NCI-H446 treated with DMSO at 0.1 percent for 48 hours (cell line): ENCODE measurements around the gene C2orf68.
A peak's percentile ranks its signal among the peaks of the same experiment; 100 is the strongest.
"Not testable (repeated sequence)": the region's sequence is repeated elsewhere in the genome, so short reads cannot be mapped to it uniquely, and the experiment has no call there.

Experiments used
- DNase-seq: peaks from one replicate; lab custom pipeline; 2025; lab: John Stamatoyannopoulos, UW

C2orf68 gene

DNA sequence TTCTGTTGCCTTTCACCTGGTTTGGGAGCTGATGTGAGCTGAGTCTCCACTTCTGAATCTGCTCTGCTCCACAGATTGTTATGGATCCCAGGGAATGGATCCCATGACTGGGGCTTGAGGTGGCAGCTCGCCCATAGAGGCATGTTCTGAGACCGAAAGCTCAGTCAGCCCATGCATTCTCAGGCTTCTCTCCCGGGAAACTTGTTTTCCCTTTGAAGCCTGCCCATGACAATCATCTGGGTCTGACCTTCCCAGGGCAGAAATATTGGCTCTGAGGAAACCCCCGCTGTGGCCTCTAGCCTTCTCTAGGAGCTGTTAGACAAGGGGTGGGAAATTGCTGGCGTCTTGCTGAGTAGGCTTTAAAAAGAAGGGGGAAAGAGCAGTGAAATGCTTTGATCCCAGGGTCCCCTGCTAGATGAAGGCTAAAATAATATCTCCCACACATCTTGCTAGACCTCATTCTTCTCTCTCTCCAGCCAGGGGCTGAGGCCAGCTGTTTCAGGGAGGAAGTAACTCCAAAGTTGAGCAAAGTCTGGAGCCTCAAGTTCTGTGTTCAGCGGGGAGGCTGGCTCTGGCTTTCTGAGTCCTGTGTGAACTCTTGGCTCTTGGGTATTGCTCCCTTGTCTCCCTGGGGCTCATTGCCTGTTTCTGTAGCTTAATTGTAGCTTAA lies 32.5 kb downstream of the C2orf68 start:
- DNase-seq: no peak

DNA sequence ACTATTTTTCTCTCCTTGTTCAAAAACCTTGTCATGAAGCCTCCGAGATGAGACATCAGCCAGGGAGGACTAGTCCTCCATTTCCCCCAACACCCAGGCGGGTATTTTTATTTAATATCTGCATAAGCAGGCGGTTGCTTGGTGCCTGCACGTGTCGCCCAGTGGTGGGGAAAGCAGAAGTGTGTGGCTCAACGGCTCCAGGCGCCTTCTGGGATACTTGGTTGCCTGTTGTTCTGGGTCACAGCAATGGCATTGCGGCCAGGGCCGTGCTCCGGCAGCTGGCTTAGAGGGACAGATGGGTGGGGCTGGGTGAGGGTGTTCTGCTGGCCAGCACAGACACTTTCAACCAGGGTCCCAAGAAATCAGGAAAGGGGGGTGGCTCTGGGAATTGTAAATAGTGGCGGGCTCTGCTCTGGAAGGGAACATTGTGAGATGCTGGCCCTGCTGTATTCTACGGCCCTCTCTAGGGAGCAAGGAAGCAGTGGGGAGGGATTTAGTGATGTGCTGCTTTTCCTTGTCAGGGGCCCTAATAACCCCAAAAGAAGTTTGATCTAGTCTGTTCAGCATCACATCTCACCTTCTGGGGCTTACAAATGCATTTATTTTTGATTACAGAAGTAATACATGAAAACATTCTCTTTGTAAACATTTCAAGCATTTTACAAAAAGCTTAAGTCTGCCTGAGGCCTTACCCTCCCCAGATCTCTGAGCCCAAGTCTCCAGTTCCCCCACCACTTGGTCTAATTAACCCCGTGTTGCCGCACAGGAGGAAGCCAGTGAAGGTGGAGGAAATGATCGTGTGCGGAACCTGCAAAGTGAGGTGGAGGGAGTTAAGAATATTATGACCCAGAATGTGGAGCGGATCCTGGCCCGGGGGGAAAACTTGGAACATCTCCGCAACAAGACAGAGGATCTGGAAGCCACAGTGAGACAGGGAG lies 33.4 kb downstream of the C2orf68 start:
- no peak for DNase-seq

DNA sequence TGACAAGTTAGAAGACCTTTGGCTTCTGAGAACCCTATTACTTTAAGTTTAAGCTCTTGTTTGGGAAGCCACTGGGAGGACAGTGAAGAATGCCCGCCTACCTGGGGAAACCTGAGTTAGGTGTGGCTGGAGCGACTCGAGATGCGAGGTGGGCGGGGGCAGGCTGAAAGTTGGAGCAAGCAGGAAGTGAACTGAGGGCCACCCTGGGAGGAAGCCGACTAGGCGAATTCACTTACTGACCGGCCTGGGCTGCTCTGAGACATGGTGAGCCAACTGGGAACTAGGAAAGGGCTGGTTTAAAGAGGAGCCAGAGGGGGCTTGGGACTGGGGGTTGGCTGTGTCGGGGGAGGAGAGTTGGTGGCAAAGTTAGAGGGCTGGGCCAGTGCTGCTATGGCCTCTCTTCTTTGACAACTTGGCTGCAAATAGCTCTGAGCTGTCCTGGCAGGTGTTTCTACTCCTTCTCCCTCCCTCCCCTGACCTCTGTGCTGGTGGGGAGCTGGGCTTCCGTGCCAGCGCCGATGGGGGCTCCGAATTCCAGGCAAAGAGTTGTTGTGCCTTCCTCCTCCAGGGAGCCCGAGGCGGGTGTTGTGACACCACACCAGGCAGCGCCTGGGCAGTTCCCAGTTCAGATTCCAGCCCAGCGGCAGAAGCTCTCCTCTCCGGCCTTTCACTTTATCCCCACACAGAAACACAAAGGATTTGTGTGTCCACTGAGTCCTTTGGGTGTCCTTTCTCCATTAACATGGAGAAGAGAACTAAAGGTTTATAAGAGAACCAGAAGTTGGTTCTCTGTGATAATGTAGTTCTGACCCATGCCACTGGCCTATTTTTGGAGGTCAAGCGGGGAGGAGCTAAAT lies 34.3 kb downstream of the C2orf68 start, which contains the start of gene VAMP8:
Gene VAMP8 (plus strand): TSS at position 201 of the 857 bp plus-strand sequence. CDS start 61 bp downstream, at position 262.
- no peak for DNase-seq

DNA sequence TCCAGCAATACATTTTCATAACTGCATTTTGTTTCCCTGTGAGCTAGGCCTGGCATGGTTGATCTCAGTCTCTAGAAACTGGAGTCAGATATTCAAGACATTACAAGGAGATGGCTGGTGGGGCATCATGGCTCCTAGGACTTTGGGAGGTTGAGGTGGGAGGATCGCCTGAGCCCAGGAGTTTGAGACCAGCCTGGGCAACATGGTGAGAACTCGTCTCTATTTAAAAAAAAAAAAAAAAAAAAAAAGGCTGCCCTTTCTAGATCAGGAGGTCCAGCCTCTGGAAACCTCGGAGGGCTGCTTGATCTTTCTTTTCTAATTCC lies 34.8 kb downstream of the C2orf68 start:
- DNase-seq: no peak

DNA sequence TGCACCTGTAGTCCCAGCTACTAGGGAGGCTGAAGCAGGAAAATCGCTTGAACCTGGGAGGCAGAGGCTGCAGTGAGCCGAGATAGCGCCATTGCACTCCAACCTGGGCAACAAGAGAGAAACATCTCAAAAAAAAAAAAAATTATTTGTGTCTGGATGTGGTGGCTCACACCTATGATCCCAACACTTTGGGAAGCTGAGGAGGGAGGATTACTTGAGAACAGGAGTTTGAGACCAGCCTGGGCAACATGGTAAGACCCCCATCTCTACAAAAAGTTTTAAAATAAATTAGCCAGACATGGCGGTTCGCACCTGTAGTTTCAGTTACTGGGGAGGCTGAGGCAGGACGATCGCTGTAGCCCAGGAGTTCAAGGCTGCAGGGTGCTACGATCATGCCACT lies 36.1 kb downstream of the C2orf68 start:
- no peak for DNase-seq

GRCh38 chr2:85566265-85566664 lies 45.6 kb downstream of the C2orf68 start:
- DNase-seq: no peak

DNA sequence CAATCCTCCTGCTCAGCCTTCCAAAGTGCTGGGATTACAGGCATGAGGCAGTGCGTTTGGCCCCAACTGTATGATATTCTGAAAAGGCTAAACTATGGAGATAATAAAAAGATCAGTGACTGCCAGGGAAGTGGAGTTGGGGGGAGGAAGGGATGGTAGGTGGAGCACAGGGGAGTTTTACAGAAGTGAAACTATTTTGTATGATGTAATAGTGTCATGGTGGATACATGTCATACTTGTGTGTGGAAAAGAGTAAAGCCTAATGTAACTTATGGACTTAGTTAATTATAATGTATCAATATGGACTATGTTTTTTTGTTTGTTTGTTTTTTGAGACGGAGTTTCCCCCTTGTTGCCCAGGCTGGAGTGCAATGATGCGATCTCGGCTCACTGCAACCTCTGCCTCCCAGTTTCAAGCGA lies 47.7 kb downstream of the C2orf68 start:
- DNase-seq: no peak

DNA sequence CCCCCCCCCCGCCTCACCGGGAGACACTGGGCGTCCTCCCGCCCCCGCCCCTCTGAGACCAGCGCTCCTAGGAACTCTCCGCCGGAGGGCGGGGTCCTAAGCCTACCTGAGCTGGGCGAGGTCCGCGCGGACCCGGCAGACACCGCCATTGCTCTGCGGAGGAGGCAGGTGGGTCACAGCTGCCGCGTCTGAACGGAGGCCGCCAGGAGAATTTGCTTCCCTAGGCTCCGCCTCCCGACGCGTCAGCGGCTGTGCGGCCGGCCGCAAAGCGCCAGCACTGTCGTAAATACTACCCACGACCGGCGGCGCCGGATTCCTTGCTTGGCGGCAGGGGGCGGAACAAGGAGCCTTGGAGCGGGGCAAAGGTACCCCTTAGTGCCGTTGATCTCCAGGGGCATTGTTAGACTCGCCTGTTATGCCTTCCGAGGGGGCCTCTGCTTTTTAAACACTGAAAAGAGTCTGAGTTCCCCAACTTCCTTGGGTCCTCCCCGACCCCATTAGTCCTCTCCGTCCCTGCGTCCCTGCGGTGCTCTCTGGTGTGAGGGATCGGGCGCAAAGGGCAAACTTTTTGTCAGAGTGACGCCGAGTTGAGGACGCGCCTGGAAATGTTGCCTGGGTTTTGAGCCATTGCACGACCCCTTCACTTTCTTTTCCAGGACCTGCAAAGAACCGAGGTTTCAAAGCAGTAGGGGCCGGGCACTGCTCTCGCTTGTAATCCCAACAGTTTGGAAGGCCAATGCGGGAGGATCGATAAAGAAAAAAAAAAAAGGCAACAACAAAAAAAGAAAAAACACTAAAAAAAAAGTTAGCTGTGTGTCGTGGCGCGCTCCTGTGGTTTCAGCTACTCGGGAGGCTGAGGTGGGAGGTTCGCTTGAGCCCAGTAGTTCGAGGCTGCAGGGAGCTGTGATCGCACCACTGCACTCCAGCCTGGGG lies 50.3 kb downstream of the C2orf68 start, which contains the start of gene GGCX:
Gene GGCX (minus strand): TSS at position 214 of the 933 bp plus-strand sequence. CDS start 65 bp downstream, at position 149.
- DNase-seq: peak; percentile 86

- no peak for DNase-seq
Measured at GRCh38 chr2:85560812-85561279, 51.0 kb downstream of the C2orf68 start.

DNA sequence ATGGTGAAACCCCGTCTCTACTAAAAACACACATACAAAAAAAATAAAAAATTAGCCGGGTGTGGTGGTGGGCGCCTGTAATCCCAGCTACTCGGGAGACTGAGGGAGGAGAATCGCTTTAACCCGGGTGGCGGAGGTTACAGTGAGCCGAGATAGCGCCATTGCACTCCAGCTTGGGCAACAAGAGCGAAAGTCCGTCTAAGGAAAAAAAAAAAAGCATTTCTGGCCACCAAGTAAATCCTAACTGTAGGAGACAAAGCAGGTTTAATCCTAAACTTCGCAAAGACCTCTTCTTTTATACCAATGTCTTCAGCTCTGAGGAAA lies 51.5 kb downstream of the C2orf68 start:
- DNase-seq: not testable (repeated sequence)

DNA sequence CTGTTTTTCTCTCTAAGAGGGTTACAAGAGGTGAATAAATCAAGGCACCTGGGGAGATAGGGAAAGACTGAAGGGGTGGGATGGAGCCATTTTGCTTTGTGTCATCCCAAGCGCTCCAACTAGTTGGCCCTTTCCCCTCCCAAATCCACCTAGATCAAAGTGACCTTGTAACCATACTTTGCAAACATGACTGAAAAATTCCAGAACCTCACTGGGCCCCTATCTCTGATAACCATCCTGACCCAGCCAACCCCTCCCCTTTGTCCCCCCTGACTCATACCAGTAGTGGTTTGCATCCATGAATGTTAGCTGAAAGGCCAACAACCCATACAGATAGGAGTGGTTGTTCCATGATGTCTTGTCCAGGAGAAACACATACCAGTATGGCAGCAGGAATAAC lies 53.7 kb downstream of the C2orf68 start:
- DNase-seq: no peak

- no peak for DNase-seq
Measured at GRCh38 chr2:85557130-85557529, 54.7 kb downstream of the C2orf68 start.
